ENCODE measurements around the gene GSN. TPM values are rescaled to one million over a fixed set of nuclear protein-coding genes. Genes with fewer than 3 reads are reported as not detected.

The GSN gene
- polyA plus RNA-seq, 2 of the 4 experiments (the other 2 are of a cell fraction) = 33.7 to 77.2 TPM

DNA sequence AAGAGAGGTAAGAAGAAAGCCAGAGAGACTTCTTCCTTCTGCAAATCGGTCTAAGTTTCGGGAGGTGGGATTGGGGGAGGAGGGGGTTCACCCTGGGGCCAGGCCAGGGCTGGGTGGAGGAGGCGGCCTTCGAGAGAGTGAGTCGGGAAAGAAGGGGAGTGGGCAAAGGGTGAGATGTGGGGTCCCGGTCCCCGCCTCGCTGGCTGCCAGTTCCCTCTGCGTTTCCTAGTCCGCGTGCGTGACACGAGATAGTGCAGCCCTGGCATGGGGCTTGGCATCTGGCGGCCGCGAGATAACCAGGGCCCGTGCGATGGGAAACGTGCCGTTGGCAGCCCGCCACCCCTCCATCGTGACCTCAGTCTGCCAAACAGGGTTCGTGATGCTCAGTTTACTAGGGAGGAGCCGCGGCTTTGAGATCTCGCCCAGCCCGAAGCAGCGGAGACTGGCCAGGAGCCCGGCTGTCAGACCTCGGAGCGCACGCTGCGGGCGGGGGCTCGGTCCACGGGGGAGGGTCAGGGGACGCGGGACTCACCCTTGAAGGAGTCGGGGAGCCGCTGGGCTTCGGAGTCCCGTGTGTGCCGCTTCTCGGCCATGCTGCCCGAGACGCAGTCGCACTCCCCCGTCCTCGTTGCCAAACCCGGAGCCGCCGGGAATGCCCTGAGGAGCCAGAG lies 101.8 kb downstream of the GSN start, which contains the start of gene STOM (continued):
- TF ChIP-seq, protein P1, sequence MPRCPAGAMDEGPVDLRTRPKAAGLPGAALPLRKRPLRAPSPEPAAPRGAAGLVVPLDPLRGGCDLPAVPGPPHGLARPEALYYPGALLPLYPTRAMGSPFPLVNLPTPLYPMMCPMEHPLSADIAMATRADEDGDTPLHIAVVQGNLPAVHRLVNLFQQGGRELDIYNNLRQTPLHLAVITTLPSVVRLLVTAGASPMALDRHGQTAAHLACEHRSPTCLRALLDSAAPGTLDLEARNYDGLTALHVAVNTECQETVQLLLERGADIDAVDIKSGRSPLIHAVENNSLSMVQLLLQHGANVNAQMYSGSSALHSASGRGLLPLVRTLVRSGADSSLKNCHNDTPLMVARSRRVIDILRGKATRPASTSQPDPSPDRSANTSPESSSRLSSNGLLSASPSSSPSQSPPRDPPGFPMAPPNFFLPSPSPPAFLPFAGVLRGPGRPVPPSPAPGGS (IDR thresholded peaks at IDR 0.05) = 0 out of 3 replicates have a peak, but pooled peaks have one; percentile 58
- TF ChIP-seq HOXB5 (CRISPR knock-in tag; IDR thresholded peaks at IDR 0.05) (0 out of 2 replicates have a peak, but pooled peaks have one; percentile 25), RFX5 (IDR thresholded peaks at IDR 0.05) (no peak), ZNF302 (CRISPR knock-in tag; IDR thresholded peaks at IDR 0.05) (no peak), HOXB13 (CRISPR knock-in tag; IDR thresholded peaks at IDR 0.05; ENCODE audit: low read depth) (0 out of 2 replicates have a peak, but pooled peaks have one; percentile 20), CBX2 (IDR thresholded peaks at IDR 0.05; ENCODE audit: borderline replicate concordance, low read depth) (no peak)

DNA sequence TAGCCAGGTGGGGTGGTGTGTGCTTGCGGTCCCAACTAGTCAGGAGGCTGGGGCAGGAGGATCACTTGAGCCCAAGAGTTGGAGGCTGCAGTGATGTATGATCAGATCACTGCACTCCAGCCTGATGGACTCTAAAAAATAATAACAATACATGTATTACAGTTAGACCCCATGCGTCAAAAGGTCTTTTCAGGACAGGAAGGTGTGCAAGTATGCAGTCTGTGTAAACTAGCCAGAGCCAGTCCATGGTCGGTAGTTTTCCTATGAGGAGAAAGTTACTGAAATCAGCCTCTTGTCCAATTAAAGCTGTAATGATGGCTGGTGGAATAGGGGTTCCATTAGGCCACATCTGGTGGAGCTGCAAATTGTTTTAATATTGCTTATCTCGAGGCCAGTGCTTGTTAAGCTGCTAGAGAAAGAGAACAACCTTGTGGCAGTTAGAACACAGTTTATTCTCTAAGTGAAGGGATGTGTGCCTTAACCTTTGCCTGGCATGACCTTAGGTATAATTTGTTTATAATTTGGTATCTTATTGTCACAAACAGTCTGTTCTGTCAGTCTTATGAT lies 103.6 kb downstream of the GSN start:
- Histone ChIP-seq H3K27ac (peak overlapping the region; percentile 92 to 94), H3K9me3 (no peaks in the 10 kb centered on the region), H3K4me3 (no peak overlapping the region), H3K4me1 (peaks cover 81% of the 10 kb centered on the region), H3K4me2 (peak overlapping the region; percentile 87)
- DNase-seq (ENCODE audit: low read depth in 1 of 2, low spot score in 1 of 2) = no peak
- no peak for ATAC-seq
- 74% methylated on average over 4 of the region's 4 CpGs for WGBS (ENCODE audit: missing lambda C conversion rate)
- no peak for FAIRE-seq
- TF ChIP-seq BHLHE40 (IDR thresholded peaks at IDR 0.05; ENCODE audit: low read depth, low read length) (no peak), FOSB (CRISPR knock-in tag; IDR thresholded peaks at IDR 0.05) (no peak), HOXB13 (CRISPR knock-in tag; IDR thresholded peaks at IDR 0.05; ENCODE audit: low read depth) (no peak), MYC (IDR thresholded peaks at IDR 0.05; ENCODE audit: borderline replicate concordance, low read length) (no peak), EHMT2 (IDR thresholded peaks at IDR 0.05; ENCODE audit: low read depth) (no peak)
- TF ChIP-seq, protein P1 (IDR thresholded peaks at IDR 0.05) = no peak
- TF ChIP-seq, protein P2, sequence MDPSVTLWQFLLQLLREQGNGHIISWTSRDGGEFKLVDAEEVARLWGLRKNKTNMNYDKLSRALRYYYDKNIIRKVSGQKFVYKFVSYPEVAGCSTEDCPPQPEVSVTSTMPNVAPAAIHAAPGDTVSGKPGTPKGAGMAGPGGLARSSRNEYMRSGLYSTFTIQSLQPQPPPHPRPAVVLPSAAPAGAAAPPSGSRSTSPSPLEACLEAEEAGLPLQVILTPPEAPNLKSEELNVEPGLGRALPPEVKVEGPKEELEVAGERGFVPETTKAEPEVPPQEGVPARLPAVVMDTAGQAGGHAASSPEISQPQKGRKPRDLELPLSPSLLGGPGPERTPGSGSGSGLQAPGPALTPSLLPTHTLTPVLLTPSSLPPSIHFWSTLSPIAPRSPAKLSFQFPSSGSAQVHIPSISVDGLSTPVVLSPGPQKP (IDR thresholded peaks at IDR 0.05; ENCODE audit: low read depth, low read length) = no peak
- ChIA-PET CTCF (interaction anchor here (0.5 to 12.6 kb wide), 9 partner anchors 21 to 296 kb away, joined by 3 to 301 read pairs (median 3); no protein-coding TSS in a partner anchor), POLR2A (no interaction called here)

DNA sequence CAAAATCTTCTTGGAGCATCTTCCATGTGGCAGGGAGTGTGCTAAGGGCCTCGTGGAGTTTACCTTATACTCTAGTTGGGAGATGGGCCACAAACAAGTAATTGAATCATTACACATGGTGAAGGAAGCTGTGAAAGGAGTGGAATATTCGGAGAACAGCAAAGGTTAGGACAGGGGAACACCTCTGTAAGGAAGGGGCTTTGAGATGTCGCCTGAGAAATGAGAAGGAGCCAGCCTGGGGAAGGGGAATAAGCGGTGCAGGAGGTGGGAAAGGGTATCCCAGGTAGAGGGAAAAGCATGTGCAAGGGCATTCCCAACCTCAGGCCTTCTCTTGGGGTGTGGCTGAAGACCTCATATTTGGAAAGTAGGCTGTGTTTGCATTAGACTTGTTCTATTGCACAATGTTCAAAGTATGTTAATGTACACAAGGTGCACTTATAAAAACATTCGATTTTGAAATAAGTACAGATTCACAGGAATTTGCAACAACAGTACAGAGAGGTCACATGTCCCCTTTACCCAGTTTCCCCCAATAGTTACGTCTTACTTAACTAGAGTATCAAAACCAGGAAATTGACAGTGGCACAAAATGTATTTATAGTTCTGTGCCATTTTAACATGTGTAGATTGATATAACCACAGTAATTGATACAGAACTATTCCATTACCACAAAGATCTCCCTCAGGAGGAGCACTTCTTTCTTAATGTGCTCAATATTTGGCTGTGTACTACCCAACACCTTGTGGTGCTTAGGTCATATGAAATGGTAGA lies 104.5 kb downstream of the GSN start:
- ATAC-seq = peak; percentile 15 to 19; a peak in 5 of 6 replicates
- H3K4me3 ChIP-seq = peak overlapping the region; percentile 12; the same call in 1 of the 3 replicates
- H3K9me3 ChIP-seq = no peaks in the 10 kb centered on the region
- peaks cover 72% of the 10 kb centered on the region for H3K4me1 ChIP-seq
- H3K4me2 ChIP-seq = peak overlapping the region; percentile 87
- H3K27ac ChIP-seq = peak overlapping the region; percentile 92 to 94
- no peak for FAIRE-seq
- WGBS (ENCODE audit: missing lambda C conversion rate) = 10% methylated on average over 6 of the region's 6 CpGs
- peak in 1 of 2 experiments; percentile 83 for DNase-seq (ENCODE audit: low read depth in 1 of 2, low spot score in 1 of 2)
- POLR2A ChIA-PET = interaction anchor here (0.8 to 1.5 kb wide), 3 partner anchors 9 to 54 kb away, joined by 3 to 4 read pairs (median 3); no protein-coding TSS in a partner anchor
- CTCF ChIA-PET = interaction anchor here (0.5 to 12.6 kb wide), 8 partner anchors 16 to 295 kb away, joined by 3 to 301 read pairs (median 3); no protein-coding TSS in a partner anchor
- no peak for TF ChIP-seq BHLHE40 (IDR thresholded peaks at IDR 0.05; ENCODE audit: low read depth, low read length)
- no peak for TF ChIP-seq CHD2 (IDR thresholded peaks at IDR 0.05; ENCODE audit: low read length, partially characterized antibody)
- TF ChIP-seq, protein P3, sequence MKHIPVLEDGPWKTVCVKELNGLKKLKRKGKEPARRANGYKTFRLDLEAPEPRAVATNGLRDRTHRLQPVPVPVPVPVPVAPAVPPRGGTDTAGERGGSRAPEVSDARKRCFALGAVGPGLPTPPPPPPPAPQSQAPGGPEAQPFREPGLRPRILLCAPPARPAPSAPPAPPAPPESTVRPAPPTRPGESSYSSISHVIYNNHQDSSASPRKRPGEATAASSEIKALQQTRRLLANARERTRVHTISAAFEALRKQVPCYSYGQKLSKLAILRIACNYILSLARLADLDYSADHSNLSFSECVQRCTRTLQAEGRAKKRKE (CRISPR knock-in tag; IDR thresholded peaks at IDR 0.05; ENCODE audit: low read depth) = 0 out of 2 replicates have a peak, but pooled peaks have one; percentile 11
- 0 out of 2 replicates have a peak, but pooled peaks have one; percentile 49 for TF ChIP-seq FOSB (CRISPR knock-in tag; IDR thresholded peaks at IDR 0.05)
- peak; percentile 77 to 79; a peak in 3 of 5 replicates for TF ChIP-seq EP300 (IDR thresholded peaks at IDR 0.05)
- TF ChIP-seq HOXB5 (CRISPR knock-in tag; IDR thresholded peaks at IDR 0.05) = 0 out of 2 replicates have a peak, but pooled peaks have one; percentile 70
- TF ChIP-seq ZNF302 (CRISPR knock-in tag; IDR thresholded peaks at IDR 0.05) = no peak; the same call in 1 of the 2 replicates
- no peak for TF ChIP-seq RNF2 (IDR thresholded peaks at IDR 0.05; ENCODE audit: borderline replicate concordance, low read depth)
- TF ChIP-seq NFE2L2 (conservative IDR thresholded peaks at IDR 0.05; ENCODE audit: low read length) = no peak
- peak; percentile 76 for TF ChIP-seq GATA3 (IDR thresholded peaks at IDR 0.05; ENCODE audit: borderline replicate concordance)
- TF ChIP-seq TP53 (CRISPR knock-in tag; IDR thresholded peaks at IDR 0.05) = 0 out of 2 replicates have a peak, but pooled peaks have one; percentile 57
- TF ChIP-seq, protein P4, sequence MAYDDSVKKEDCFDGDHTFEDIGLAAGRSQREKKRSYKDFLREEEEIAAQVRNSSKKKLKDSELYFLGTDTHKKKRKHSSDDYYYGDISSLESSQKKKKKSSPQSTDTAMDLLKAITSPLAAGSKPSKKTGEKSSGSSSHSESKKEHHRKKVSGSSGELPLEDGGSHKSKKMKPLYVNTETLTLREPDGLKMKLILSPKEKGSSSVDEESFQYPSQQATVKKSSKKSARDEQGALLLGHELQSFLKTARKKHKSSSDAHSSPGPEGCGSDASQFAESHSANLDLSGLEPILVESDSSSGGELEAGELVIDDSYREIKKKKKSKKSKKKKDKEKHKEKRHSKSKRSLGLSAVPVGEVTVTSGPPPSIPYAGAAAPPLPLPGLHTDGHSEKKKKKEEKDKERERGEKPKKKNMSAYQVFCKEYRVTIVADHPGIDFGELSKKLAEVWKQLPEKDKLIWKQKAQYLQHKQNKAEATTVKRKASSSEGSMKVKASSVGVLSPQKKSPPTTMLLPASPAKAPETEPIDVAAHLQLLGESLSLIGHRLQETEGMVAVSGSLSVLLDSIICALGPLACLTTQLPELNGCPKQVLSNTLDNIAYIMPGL (CRISPR knock-in tag; IDR thresholded peaks at IDR 0.05; ENCODE audit: borderline replicate concordance) = no peak
- no peak for TF ChIP-seq MYC (IDR thresholded peaks at IDR 0.05; ENCODE audit: borderline replicate concordance, low read length)
- TF ChIP-seq EHMT2 (IDR thresholded peaks at IDR 0.05; ENCODE audit: low read depth) = no peak
- peak; percentile 99 for TF ChIP-seq CEBPB (IDR thresholded peaks at IDR 0.05)
- no peak for TF ChIP-seq NR3C1 (IDR thresholded peaks at IDR 0.05)
- no peak for TF ChIP-seq HDAC2 (IDR thresholded peaks at IDR 0.05)
- TF ChIP-seq KDM5A (IDR thresholded peaks at IDR 0.05) = no peak

All from A549 (cell line).